ENCODE measurements around the gene CEP135.
"Not testable (repeated sequence)": the region's sequence is repeated elsewhere in the genome, so short reads cannot be mapped to it uniquely, and the experiment has no call there.

CEP135 gene

DNA sequence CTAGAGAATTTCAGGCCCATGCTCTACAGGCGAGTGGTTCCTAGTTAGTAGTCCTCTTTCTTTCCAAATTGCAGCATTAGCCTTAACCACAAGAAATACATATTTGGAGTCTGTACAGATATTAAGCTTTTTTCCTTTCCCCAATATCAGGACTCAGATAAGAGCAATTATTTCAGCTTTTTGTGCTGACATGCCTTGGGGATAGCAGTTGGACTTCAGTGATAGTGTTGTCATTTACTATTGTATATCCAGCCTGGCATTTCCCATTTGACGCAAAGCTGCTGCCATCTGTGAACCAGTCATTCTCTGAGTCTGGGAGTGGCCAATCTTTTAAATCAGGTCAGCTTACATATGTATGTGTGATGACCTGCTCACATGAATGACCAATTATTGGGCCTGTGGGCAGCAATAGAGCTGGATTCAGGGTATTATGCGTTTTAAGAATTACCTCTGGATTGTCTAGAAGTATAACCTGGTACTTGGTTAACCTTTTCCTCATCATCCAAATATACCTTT lies 6.8 kb upstream of the CEP135 start:
- FAIRE-seq (no peak), DNase-seq (ENCODE audit: insufficient read length, low spot score) (no peak)

GRCh38 chr4:55947254-55947882 lies 1.4 kb upstream of the CEP135 start:
- FAIRE-seq (no peak), DNase-seq (ENCODE audit: insufficient read length, low spot score) (no peak)

GRCh38 chr4:55947912-55948725 lies 626 bp upstream of the CEP135 start:
- DNase-seq (ENCODE audit: insufficient read length, low spot score) (peak; percentile 59), FAIRE-seq (no peak)

DNA sequence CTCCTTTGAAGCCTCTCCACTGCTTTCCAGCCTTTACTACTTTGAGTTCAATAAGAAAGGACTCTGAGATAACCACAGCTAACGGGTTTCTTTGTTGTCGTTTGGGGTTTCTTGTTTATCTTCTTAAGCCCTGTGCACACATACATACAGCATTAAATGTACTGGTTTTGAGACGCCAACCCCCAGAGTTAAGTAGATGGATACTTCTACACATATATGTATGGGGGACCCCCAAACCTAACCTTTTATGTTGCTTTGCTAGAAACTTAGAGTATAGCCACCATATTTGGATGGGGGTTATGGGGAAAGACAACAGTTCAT lies 697 bp downstream of the CEP135 start:
- FAIRE-seq (no peak), DNase-seq (ENCODE audit: insufficient read length, low spot score) (no peak)

DNA sequence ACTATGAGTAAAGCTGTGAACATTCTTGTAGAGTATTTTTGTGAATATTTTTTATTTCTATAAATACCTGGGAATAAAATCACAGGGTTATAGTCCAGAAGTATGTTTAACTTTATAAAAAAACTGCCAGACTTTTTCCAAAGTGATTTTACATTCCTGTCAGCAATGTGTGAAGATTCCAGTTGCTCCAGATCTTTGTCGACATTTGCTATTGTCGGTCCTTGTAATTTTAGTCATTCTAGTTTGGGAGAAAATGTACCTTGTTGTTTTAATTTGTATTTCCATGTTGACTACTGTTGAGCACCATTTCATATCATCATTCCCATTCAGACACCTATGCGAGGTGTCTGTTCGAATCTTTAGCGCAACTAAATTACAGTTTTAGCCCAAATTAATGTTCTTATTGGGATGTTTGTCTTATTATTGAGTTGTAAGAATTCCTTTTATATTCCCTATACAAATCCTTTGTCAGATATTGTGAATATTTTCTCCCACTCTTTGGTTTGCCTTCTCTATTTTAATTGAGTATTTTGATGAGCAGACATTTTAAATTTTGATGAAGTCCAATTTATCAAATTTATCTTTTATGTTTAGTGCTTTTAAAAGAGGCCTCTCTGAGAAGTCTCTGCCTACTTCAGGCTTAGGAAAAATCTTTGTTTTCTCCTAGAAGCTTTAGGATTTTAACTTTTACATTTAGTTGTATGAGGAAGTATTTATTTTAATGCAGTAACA lies 2.6 kb downstream of the CEP135 start:
- no peak for FAIRE-seq

DNA sequence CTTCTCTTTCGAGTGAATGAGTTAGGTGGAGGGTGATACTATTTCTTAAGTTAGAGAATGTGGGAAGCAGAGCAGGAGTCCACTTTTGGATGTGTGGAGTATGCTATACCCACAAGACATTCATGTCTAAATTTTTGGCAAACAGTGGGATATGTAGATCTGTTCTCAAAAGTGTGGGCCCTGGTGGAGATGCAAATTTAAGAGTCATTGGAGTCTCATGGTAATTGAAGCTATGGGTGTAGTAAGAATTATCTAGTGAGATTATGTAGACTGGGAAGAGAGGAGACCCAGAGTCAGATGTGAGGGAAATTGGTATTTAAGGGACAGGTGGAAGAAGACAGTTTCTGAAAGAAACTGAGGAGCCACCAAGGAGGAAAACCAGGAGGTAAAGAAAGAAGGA lies 7.0 kb downstream of the CEP135 start:
- FAIRE-seq, result no peak
- no peak for DNase-seq (ENCODE audit: insufficient read length, low spot score)

More for the DNA sequence above, 2.6 kb downstream of the CEP135 start:
- no peak for DNase-seq (ENCODE audit: insufficient read length, low spot score)

DNA sequence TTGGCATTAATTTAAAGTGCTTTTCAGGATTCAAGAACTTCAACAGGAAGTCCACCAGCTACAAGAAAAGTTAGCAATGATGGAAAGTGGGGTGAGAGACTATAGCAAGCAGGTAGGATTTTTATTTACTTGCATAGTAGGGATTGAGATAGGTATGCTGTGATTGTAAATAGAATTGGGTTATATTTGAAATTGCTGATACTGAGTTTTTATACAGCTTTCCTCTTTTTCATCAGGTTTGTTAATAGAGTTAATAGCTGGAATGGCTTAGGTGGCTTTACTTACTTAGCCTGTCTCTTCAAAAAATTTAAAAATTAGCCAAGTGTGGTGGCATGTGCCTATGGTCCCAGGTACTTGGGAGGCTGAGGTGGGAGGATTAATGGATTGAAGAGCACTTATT lies 10.9 kb downstream of the CEP135 start:
- DNase-seq (ENCODE audit: insufficient read length, low spot score), result no peak
- no peak for FAIRE-seq

- FAIRE-seq, result no peak
- no peak for DNase-seq (ENCODE audit: insufficient read length, low spot score)
Measured at GRCh38 chr4:55964046-55964445, 15.3 kb downstream of the CEP135 start.

DNA sequence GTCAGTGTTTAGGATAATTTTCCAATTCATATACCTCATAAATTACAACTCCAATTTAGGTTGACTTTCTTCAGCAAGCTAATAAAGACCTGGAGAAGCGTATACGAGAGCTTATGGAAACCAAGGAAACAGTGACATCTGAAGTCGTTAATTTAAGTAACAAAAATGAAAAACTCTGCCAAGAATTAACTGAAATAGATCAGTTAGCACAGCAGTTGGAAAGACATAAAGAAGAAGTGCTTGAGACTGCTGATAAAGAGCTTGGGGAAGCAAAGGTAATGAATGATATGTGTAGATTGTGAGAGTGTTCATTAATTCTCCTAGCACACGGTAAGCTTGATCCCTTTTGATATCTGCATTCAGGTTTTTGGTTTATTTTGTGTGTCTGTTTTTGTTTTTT lies 16.8 kb downstream of the CEP135 start:
- DNase-seq (ENCODE audit: insufficient read length, low spot score), result no peak
- no peak for FAIRE-seq

DNA sequence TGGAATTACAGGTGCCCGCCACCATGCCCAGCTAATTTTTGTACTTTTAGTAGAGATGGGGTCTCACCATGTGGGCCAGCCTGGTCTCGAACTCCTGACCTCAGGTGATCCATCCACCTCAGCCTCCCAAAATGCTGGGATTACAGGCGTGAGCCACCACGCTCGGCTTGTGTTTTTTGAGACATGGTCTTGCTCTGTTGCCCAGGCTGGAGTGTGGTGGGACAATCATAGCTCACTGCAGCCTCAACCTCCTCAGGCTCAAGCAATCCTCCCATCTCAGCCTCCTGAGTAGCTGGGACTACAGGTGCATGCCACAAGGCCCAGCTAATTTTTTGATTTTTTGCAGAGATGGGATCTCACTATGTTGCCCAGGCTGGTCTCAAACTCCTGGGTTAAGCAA lies 17.6 kb downstream of the CEP135 start:
- DNase-seq (ENCODE audit: insufficient read length, low spot score); FAIRE-seq: not testable (repeated sequence)

DNA sequence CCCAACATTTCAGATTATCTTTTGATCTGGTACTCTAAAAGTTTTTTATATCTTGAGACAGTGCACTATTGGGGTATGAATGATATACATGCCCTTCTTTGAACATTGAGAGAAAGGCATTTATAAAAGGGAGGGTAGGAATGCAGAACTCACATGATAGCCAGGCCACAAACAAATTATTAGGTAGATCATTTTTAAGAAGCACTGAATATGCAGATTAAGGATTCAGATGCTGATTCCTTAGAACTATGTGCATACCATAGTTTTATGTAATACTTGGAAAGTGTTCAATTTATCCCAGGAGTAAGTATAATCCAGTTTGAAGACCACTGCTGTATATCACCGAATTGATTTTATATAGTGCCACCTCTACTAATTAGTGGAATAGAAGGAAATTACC lies 18.6 kb downstream of the CEP135 start:
- no peak for FAIRE-seq

DNA sequence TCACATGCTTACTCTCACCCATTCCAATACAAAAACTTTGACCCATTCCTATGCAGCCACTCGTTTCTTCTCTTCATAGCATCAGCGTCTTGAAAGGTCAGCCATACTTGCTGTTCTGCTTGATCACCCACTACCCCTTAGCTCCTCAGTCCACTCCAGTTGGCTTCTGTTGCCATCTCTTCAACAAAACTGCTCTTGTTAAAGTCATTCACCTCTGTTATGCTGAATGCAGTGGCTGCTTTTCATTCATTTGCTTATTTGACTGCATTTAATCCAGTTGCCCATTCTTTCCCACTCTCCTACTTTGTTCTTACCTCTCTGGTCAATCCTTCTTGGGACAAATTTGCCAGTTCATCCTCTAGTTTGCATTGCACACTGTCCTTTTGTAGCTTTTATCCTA lies 24.9 kb downstream of the CEP135 start:
- DNase-seq (ENCODE audit: insufficient read length, low spot score) (no peak), FAIRE-seq (no peak)

More for the DNA sequence above, 18.6 kb downstream of the CEP135 start:
- no peak for DNase-seq (ENCODE audit: insufficient read length, low spot score)

- DNase-seq (ENCODE audit: insufficient read length, low spot score) (no peak), FAIRE-seq (no peak)
Measured at GRCh38 chr4:55977811-55978210, 29.1 kb downstream of the CEP135 start.

GRCh38 chr4:55979562-55979961 lies 30.8 kb downstream of the CEP135 start:
- FAIRE-seq (no peak), DNase-seq (ENCODE audit: insufficient read length, low spot score) (no peak)

GRCh38 chr4:55980725-55981124 lies 32.0 kb downstream of the CEP135 start:
- DNase-seq (ENCODE audit: insufficient read length, low spot score) (no peak), FAIRE-seq (no peak)

DNA sequence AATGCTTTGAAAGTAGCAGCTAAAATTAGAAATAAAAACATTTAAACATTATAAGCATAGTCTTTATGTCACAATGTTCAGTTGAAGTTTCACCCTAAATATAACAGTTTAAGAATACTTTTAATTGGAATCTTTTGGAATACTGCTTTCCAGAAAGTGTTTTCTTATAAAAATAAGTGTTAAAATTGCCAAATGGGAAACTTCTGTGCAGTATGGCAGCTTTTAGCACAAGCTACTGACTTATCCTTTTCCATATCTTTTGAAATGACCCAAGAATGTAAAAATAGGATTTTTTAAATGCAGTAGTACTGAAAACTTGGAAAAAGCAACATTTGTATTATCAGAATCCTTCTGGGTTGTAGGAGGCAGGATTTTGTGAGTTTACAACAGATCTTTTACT lies 34.2 kb downstream of the CEP135 start:
- no peak for FAIRE-seq
- DNase-seq (ENCODE audit: insufficient read length, low spot score), result no peak

DNA sequence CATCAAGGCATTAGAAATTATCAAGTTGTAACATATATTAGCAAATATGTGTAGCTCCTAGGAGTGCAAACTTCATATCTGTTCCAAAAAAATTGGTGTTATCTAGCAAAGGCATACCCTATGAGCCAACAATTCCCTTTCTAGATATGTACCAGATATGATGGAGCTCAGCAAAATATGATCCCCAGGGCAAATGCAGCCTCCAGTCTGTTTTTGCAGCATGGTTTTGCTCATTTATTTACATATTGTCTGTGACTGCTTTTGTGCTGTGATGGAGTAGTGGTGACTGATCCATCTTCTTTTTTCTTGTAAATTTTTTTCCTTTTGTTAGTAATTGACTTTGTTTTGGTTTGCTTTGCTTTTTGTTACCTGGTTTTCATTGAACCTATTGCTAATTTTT lies 41.0 kb downstream of the CEP135 start:
- DNase-seq (ENCODE audit: insufficient read length, low spot score), result no peak
- FAIRE-seq, result no peak

DNA sequence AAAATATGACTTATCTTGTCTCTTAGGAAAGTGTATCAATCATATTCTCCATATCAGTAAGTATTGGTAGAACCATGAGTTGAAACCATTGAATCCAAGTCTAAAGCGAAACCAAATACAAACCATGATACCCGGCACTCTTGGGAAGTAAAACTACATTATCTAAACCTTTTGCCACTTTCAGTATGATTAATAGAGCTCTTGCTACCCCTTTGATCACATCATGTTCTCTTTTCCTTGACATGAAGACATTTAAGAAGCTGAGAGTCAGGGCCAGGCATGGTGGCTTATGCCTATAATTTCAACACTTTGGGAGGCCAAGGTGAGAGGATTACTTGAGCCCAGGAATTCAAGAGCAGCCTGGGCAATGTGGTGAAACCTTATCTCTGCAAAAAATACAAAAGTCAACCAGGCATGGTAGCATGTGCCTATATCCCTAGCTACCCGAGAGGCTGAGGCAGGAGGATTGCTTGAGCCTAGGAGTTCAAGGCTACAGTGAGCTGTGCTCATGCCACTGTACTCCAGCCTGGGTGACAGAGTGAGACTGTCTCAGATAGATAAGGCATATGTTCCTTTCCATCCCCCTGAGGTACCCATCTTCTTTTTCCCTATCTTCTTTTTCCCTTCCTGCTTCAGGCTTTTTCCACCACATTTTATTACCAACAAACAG lies 45.4 kb downstream of the CEP135 start:
- no peak for FAIRE-seq
- DNase-seq (ENCODE audit: insufficient read length, low spot score), result no peak

- no peak for DNase-seq (ENCODE audit: insufficient read length, low spot score)
- FAIRE-seq, result no peak
Measured at GRCh38 chr4:55996646-55997045, 47.9 kb downstream of the CEP135 start.

DNA sequence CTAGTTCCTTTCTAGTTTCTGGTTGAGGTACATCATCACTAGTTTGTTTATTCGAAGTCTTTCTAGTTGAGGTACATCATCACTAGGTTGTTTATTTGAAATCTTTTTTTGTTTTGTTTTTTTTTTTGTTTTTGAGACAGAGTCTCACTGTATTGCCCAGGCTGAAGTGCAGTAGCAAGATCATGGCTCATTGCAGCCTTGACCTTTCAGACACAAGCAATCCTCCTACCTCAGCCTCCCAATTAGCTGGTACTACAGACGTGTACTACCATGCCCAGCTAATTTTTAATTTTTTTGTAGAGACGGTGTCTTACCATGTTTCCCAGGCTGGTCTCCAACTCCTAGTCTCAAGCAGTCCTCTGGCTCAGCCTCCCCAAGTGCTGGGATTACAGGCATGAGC lies 54.9 kb downstream of the CEP135 start:
- FAIRE-seq (no peak), DNase-seq (ENCODE audit: insufficient read length, low spot score) (no peak)

DNA sequence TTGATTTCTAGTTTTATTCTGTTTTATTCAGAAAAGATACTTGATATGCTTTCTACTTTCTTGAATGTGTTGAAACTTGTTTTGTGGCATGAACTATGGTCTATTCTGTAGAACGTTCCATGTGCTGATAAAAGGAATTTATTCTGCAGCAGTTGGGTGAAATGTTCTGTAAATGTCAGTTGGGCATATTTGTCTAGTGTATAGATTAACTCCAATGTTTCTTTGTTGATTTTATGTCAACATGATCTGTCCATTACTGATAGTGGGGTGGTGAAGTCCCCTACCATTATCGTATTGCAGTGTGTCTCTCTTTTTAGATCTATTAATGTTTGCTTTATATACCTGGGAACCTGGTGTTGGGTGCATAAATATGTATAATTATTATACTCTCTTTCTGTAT lies 55.5 kb downstream of the CEP135 start:
- FAIRE-seq (no peak), DNase-seq (ENCODE audit: insufficient read length, low spot score) (no peak)

Data from HTR-8/SVneo (cell line).